ENCODE data around the gene IFT74.
A peak's percentile ranks its signal among the peaks of the same experiment; 100 is the strongest.

The IFT74 gene

GRCh38 chr9:26945591-26945990, 10.6 kb upstream of the IFT74 start:
- no peaks in the 10 kb centered on the region for H3K27me3 ChIP-seq (ENCODE audit: control insufficient read depth in 2 of 2, insufficient read depth in 2 of 2, low read length in 2 of 2)
- H3K9me3 ChIP-seq (ENCODE audit: control insufficient read depth in 2 of 2, low read length in 2 of 2) = no peaks in the 10 kb centered on the region
- H3K36me3 ChIP-seq (ENCODE audit: control insufficient read depth in 2 of 2, insufficient read depth in 2 of 2, low read length in 2 of 2) = no peaks in the 10 kb centered on the region
- H3K27ac ChIP-seq (ENCODE audit: low read depth in 2 of 2, low read length in 2 of 2) = no peak overlapping the region
- H3K4me3 ChIP-seq (ENCODE audit: low read length in 2 of 2) = peak overlapping the region; percentile 97 to 99
- H3K4me1 ChIP-seq (ENCODE audit: control insufficient read depth in 2 of 2, insufficient read depth in 2 of 2, low read length in 2 of 2) = peaks cover 11 to 22% of the 10 kb centered on the region in 2 donors
- peak overlapping the region; percentile 97 for H3K9ac ChIP-seq (ENCODE audit: low read depth in 1 of 2, low read length in 2 of 2)

DNA sequence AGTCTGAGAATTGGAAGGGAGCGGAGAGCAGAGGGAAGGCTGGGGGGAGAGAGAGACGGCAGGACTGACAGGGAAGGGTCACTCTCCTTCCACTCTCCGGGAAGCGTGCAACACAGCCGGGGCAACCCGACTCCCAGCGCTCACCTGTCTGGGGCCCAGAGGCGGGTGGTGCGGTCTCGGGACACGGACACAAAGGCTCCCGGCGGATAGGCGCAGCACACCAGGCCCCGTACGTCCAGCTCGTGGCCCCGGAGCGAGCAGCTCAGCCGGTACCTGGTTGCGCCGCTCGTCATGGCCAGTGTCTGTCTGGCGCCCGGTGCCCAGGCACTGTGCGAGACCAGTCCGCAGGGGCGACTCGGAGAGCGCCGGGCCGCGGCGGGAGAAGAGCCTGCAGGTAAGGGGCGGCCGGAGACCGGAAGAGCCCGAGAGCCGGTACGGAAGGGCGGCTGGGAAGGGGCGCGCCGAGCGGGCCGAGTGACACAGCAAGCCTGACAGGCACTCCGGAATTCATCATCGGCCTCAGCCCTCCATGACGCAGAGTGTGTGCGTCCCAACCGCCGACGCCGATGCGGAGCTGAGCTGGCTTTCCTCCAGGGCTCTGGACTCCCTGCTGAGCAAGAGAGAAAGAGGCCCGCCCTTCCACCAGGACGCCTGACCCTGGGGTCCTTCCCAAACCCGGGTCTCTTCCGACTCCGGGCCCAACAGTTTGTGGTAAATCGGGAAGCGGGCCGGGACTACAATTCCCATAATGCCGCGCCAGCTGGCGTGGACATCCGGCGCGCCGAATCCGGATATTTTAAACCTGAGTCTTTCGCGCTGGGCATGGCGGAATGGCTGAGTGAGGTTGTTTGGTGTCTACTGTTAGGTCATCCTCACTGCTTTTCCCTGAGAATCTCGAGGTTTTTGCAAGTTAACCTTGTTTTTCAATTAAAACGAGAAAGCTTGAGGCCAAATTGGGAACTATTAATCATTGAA, 9.2 kb upstream of the IFT74 start, which contains the start of gene PLAA:
Gene PLAA (minus strand): TSS at position 490 of the 975 bp plus-strand sequence. CDS start 197 bp downstream, at position 293.
- Histone ChIP-seq H3K9ac (ENCODE audit: low read depth in 1 of 2, low read length in 2 of 2) (peak within 1 kb of the TSS; percentile 97), H3K4me1 (ENCODE audit: control insufficient read depth in 2 of 2, insufficient read depth in 2 of 2, low read length in 2 of 2) (peaks cover 11 to 22% of the 10 kb centered on the region in 2 donors), H3K27me3 (ENCODE audit: control insufficient read depth in 2 of 2, insufficient read depth in 2 of 2, low read length in 2 of 2) (no peaks in the 10 kb centered on the region), H3K4me3 (ENCODE audit: low read length in 2 of 2) (peak within 1 kb of the TSS; percentile 97 to 99), H3K27ac (ENCODE audit: low read depth in 2 of 2, low read length in 2 of 2) (peak within 1 kb of the TSS; percentile 94 to 98), H3K36me3 (ENCODE audit: control insufficient read depth in 2 of 2, insufficient read depth in 2 of 2, low read length in 2 of 2) (no peaks in the 10 kb centered on the region), H3K9me3 (ENCODE audit: control insufficient read depth in 2 of 2, low read length in 2 of 2) (no peaks in the 10 kb centered on the region)

GRCh38 chr9:26947736-26948135, 8.5 kb upstream of the IFT74 start:
- Histone ChIP-seq H3K9me3 (ENCODE audit: control insufficient read depth in 2 of 2, low read length in 2 of 2) (no peaks in the 10 kb centered on the region), H3K27me3 (ENCODE audit: control insufficient read depth in 2 of 2, insufficient read depth in 2 of 2, low read length in 2 of 2) (no peaks in the 10 kb centered on the region), H3K9ac (ENCODE audit: low read depth in 1 of 2, low read length in 2 of 2) (peak overlapping the region; percentile 97), H3K27ac (ENCODE audit: low read depth in 2 of 2, low read length in 2 of 2) (peak overlapping the region; percentile 94 to 98), H3K4me1 (ENCODE audit: control insufficient read depth in 2 of 2, insufficient read depth in 2 of 2, low read length in 2 of 2) (peaks cover 11 to 22% of the 10 kb centered on the region in 2 donors), H3K36me3 (ENCODE audit: control insufficient read depth in 2 of 2, insufficient read depth in 2 of 2, low read length in 2 of 2) (no peaks in the 10 kb centered on the region), H3K4me3 (ENCODE audit: low read length in 2 of 2) (peak overlapping the region; percentile 97 to 99)

DNA sequence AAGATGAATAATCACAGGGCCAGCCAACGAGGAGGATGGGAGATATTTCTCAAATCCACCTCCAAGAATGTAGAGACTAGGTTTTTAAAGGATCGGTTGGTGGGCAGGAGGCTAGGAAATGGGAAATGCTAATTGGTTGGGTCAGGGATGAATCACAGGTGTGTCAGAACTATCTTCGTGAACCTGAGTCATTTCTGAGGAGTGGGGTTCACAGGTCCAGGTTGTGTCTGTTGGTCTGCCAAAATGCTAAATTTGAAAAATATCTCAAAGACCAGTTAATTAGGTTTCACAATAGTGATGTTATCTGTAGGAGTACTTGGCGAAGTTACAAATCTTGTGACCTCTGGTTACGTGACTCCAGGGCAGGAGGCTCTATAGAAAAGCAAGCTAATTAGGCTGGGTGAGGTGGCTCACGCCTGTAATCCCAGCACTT, 6.6 kb upstream of the IFT74 start:
- Histone ChIP-seq H3K9me3 (ENCODE audit: control insufficient read depth in 2 of 2, low read length in 2 of 2) (no peaks in the 10 kb centered on the region), H3K4me1 (ENCODE audit: control insufficient read depth in 2 of 2, insufficient read depth in 2 of 2, low read length in 2 of 2) (peaks cover 11 to 22% of the 10 kb centered on the region in 2 donors), H3K27me3 (ENCODE audit: control insufficient read depth in 2 of 2, insufficient read depth in 2 of 2, low read length in 2 of 2) (no peaks in the 10 kb centered on the region), H3K36me3 (ENCODE audit: control insufficient read depth in 2 of 2, insufficient read depth in 2 of 2, low read length in 2 of 2) (no peaks in the 10 kb centered on the region), H3K9ac (ENCODE audit: low read depth in 1 of 2, low read length in 2 of 2) (no peak overlapping the region), H3K4me3 (ENCODE audit: low read length in 2 of 2) (no peak overlapping the region), H3K27ac (ENCODE audit: low read depth in 2 of 2, low read length in 2 of 2) (no peak overlapping the region)

GRCh38 chr9:26950521-26950920, 5.7 kb upstream of the IFT74 start:
- Histone ChIP-seq H3K36me3 (ENCODE audit: control insufficient read depth in 2 of 2, insufficient read depth in 2 of 2, low read length in 2 of 2) (no peaks in the 10 kb centered on the region), H3K9ac (ENCODE audit: low read depth in 1 of 2, low read length in 2 of 2) (no peak overlapping the region), H3K4me3 (ENCODE audit: low read length in 2 of 2) (no peak overlapping the region), H3K4me1 (ENCODE audit: control insufficient read depth in 2 of 2, insufficient read depth in 2 of 2, low read length in 2 of 2) (peaks cover 14 to 23% of the 10 kb centered on the region in 2 donors), H3K27ac (ENCODE audit: low read depth in 2 of 2, low read length in 2 of 2) (no peak overlapping the region), H3K27me3 (ENCODE audit: control insufficient read depth in 2 of 2, insufficient read depth in 2 of 2, low read length in 2 of 2) (no peaks in the 10 kb centered on the region), H3K9me3 (ENCODE audit: control insufficient read depth in 2 of 2, low read length in 2 of 2) (no peaks in the 10 kb centered on the region)

DNA sequence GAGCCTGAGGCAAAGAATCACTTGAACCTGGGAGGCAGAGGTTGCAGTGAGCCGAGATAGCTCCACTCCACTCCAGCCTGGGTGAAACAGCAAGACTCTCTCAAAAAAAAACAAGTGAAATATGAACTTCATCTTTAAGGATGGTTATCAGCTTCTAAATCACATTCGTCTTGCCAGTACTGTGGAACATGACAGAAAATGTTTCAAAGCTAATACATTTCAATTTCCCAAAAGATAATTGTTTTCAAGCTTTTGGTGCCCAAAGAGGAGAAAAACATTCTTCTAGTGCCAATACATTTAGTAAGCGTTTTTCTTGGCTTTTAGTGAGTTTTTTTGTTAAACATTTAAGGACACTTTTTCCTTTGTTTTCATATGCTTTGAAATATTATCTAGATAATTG, 4.4 kb upstream of the IFT74 start:
- Histone ChIP-seq H3K27me3 (ENCODE audit: control insufficient read depth in 2 of 2, insufficient read depth in 2 of 2, low read length in 2 of 2) (no peaks in the 10 kb centered on the region), H3K4me1 (ENCODE audit: control insufficient read depth in 2 of 2, insufficient read depth in 2 of 2, low read length in 2 of 2) (peaks cover 7 to 14% of the 10 kb centered on the region in 2 donors), H3K9ac (ENCODE audit: low read depth in 1 of 2, low read length in 2 of 2) (no peak overlapping the region), H3K9me3 (ENCODE audit: control insufficient read depth in 2 of 2, low read length in 2 of 2) (no peaks in the 10 kb centered on the region), H3K4me3 (ENCODE audit: low read length in 2 of 2) (no peak overlapping the region), H3K36me3 (ENCODE audit: control insufficient read depth in 2 of 2, insufficient read depth in 2 of 2, low read length in 2 of 2) (no peaks in the 10 kb centered on the region), H3K27ac (ENCODE audit: low read depth in 2 of 2, low read length in 2 of 2) (no peak overlapping the region)

GRCh38 chr9:26954050-26954508, 2.1 kb upstream of the IFT74 start:
- no peak overlapping the region for H3K27ac ChIP-seq (ENCODE audit: low read depth in 2 of 2, low read length in 2 of 2)
- H3K9me3 ChIP-seq (ENCODE audit: control insufficient read depth in 2 of 2, low read length in 2 of 2) = no peaks in the 10 kb centered on the region
- H3K4me1 ChIP-seq (ENCODE audit: control insufficient read depth in 2 of 2, insufficient read depth in 2 of 2, low read length in 2 of 2) = peaks cover 4 to 11% of the 10 kb centered on the region in 2 donors
- no peak overlapping the region for H3K4me3 ChIP-seq (ENCODE audit: low read length in 2 of 2)
- no peaks in the 10 kb centered on the region for H3K36me3 ChIP-seq (ENCODE audit: control insufficient read depth in 2 of 2, insufficient read depth in 2 of 2, low read length in 2 of 2)
- H3K27me3 ChIP-seq (ENCODE audit: control insufficient read depth in 2 of 2, insufficient read depth in 2 of 2, low read length in 2 of 2) = no peaks in the 10 kb centered on the region
- no peak overlapping the region for H3K9ac ChIP-seq (ENCODE audit: low read depth in 1 of 2, low read length in 2 of 2)

DNA sequence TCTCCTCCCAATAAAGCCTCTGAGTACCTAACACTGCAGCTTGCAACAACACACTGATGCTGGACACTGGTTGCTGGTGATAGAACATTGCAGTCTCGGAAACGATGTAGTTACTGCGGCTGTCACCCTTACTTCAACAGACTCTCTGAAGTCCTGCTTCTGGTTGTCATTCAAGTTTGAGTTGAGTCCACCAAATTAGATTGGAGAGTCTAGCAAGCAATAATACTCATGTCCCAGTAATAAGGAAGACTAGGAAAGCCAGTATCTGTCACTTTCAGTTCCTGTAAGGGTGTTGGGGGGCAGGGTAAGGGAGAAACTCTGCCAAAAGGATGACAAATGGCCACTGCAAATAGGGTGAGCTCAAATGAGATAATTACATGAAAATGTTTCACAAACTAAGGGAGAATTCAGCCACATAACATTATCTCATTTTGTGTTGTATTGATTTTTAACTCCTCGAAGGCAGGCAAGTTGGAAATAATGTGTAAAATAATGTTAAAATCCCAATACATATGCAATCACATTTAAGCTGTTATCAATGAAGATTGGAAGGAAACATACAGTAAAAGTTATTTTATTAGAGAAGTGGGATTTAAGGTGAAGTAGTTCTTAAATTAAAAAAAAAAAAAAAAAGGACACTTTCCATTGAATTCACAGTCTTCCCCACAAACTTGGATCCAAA, 849 bp upstream of the IFT74 start:
- peaks cover 4 to 11% of the 10 kb centered on the region in 2 donors for H3K4me1 ChIP-seq (ENCODE audit: control insufficient read depth in 2 of 2, insufficient read depth in 2 of 2, low read length in 2 of 2)
- H3K36me3 ChIP-seq (ENCODE audit: control insufficient read depth in 2 of 2, insufficient read depth in 2 of 2, low read length in 2 of 2) = no peaks in the 10 kb centered on the region
- peak overlapping the region; percentile 85 to 86 for H3K9ac ChIP-seq (ENCODE audit: low read depth in 1 of 2, low read length in 2 of 2)
- H3K27me3 ChIP-seq (ENCODE audit: control insufficient read depth in 2 of 2, insufficient read depth in 2 of 2, low read length in 2 of 2) = no peaks in the 10 kb centered on the region
- no peaks in the 10 kb centered on the region for H3K9me3 ChIP-seq (ENCODE audit: control insufficient read depth in 2 of 2, low read length in 2 of 2)
- H3K4me3 ChIP-seq (ENCODE audit: low read length in 2 of 2) = peak overlapping the region; percentile 89 to 99
- H3K27ac ChIP-seq (ENCODE audit: low read depth in 2 of 2, low read length in 2 of 2) = peak overlapping the region; percentile 89 to 90

DNA sequence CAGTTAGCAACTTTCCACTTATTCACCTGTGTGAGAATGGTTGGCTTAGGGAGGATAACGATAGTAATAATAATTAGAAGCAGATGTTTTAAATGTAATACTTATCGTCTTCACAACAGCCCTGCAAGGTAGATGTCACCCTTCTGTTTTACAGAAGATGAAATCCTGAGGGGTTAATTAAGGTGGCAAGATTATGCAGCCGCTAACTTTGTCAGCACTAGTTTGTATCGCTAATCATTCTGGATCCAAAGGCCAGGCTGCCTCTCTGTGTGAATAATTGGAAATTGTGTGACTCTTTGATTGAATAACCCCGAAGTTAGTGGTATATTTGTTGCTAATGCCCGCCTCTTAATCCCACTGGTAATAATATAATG, 635 bp downstream of the IFT74 start:
- Histone ChIP-seq H3K4me3 (ENCODE audit: low read length in 2 of 2) (peak overlapping the region; percentile 89 to 99), H3K36me3 (ENCODE audit: control insufficient read depth in 2 of 2, insufficient read depth in 2 of 2, low read length in 2 of 2) (no peaks in the 10 kb centered on the region), H3K9me3 (ENCODE audit: control insufficient read depth in 2 of 2, low read length in 2 of 2) (no peaks in the 10 kb centered on the region), H3K4me1 (ENCODE audit: control insufficient read depth in 2 of 2, insufficient read depth in 2 of 2, low read length in 2 of 2) (peaks cover 4 to 11% of the 10 kb centered on the region in 2 donors), H3K27ac (ENCODE audit: low read depth in 2 of 2, low read length in 2 of 2) (peak overlapping the region; percentile 71 to 90), H3K27me3 (ENCODE audit: control insufficient read depth in 2 of 2, insufficient read depth in 2 of 2, low read length in 2 of 2) (no peaks in the 10 kb centered on the region), H3K9ac (ENCODE audit: low read depth in 1 of 2, low read length in 2 of 2) (peak overlapping the region; percentile 85 to 86)

DNA sequence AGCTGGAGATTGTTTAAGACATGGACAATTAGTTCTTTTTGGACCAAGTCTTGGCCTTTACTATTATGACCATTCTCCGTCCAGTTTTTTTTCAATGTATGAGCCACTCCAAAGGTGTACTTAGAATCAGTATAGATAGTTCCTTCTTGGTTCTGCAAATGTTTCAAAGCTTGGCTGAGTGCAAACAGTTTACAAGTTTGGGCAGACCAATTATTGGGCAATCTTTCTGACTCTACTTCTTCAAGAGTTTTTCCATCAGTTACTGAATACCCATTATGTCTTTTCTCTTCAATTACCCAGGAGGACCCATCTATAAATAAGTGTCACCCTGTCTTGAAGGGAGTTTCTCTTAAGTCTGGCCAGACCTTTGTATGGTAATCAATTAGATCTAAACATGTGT, 15.5 kb downstream of the IFT74 start:
- Histone ChIP-seq H3K27me3 (ENCODE audit: control insufficient read depth in 2 of 2, insufficient read depth in 2 of 2, low read length in 2 of 2) (no peaks in the 10 kb centered on the region), H3K9ac (ENCODE audit: low read depth in 1 of 2, low read length in 2 of 2) (no peak overlapping the region), H3K36me3 (ENCODE audit: control insufficient read depth in 2 of 2, insufficient read depth in 2 of 2, low read length in 2 of 2) (no peaks in the 10 kb centered on the region), H3K4me3 (ENCODE audit: low read length in 2 of 2) (no peak overlapping the region), H3K9me3 (ENCODE audit: control insufficient read depth in 2 of 2, low read length in 2 of 2) (no peaks in the 10 kb centered on the region), H3K27ac (ENCODE audit: low read depth in 2 of 2, low read length in 2 of 2) (no peak overlapping the region), H3K4me1 (ENCODE audit: control insufficient read depth in 2 of 2, insufficient read depth in 2 of 2, low read length in 2 of 2) (no peaks in the 10 kb centered on the region)
